GM19099 (cell line): ENCODE results near the gene MAFB.

Experiments used
- POLR2A ChIP-seq: IDR thresholded peaks from 3 replicates; pipeline ENCODE4 v1.6.1; 2011; ENCODE audit warnings: low read depth; ENCODE audit not compliant: insufficient read length; ENCODE audit errors: extremely low read depth

MAFB gene

DNA sequence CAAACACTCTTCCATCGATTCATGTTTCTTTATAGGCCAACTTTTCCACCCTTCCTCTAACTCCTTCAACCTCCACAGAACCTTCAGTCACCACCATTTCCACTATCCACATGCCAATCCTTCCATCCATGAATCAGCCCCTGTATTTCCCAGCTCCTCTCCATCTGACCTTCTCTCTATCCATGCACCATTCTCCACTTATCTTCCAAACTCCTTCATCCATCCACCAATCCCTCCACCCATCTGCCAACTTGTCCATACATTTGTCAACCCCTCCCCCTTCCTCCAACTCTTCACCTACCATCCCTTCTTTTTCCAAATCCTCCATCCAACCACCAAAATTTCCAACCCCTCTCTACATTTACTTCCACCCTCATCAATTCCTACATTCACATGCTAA, 49.9 kb downstream of the MAFB start:
- no peak for TF ChIP-seq POLR2A

DNA sequence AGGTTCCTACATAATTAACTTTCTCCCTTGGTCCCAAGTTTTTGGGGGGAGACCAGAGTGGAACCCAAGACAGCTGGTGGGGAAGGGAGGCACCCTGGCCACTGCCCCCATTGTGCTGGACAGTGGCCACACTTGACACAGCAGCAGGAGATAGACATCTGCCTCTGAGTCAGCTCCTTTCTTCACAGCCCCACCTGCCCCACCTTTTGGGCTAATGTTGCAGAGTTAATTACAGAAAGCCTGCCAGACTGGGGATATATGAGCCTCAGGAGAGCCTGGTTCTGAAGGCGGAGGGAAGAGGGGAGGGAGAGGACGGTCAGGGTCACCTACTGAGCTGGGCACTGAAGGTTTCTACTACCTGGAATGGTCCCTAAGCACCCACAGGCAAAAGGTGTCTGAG, 50.6 kb downstream of the MAFB start:
- no peak for TF ChIP-seq POLR2A

DNA sequence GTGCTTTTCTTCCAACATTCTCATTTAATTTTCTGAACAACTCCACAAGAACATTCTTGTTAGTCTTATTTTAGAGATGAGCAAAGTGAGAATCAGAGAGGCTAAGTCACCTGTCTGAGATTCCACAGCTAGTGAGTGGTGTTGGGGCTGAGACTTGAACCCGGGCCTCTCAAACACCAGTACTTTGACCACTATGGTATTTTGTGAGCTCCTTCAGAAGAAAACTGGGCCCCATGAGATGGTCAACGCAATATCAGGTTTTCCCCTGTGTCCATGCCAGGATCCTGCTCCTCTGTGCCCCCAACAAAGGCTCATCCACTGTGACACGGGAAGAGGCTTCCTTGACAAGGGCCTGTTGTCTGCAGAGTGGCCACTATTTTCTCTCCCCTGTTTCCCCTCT, 51.9 kb downstream of the MAFB start:
- TF ChIP-seq POLR2A = no peak

DNA sequence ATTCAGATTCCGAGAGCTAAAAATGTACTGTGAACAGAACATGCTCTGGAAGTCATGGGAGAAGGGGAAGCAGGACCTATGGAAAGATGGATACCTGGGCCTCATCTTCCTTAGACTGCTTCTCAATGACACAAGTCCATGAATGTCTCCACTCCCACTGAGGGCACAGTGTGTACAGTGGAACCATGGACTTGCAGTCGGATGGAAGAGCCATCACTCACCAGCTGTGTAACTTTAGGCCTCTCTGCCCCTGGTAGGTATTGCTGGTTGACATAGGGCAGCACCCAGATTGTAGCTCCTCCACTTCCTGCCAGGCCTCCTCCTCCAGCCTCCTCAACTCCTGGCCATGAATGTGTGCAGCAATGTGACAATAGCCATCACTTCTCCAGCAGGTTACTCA, 52.5 kb downstream of the MAFB start:
- TF ChIP-seq POLR2A = no peak

DNA sequence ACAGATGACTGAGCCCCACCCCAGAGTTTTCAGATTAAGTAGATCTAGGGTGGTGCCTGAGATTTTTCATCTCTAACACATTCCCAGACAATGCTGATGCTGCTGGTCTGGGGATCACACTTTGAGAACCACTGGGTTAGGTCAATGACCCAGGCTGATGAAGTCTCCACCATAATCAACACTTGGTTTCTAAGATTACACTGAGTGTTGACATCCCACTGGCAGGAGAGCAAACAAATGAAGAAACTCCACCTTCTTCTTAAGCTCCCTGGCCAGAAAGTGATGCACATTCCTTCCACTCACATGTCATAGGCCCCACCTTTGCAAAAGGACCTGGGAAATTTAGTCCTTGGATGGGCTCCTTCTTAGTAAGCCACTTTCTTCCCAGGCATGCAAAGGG, 53.1 kb downstream of the MAFB start:
- no peak for TF ChIP-seq POLR2A
